Nephron progenitor cell (in vitro differentiated cells): Measurements from ENCODE around the gene HEY2.

Source experiments
- DNase-seq: peaks from one replicate; pipeline ENCODE4 v3.0.0; 2021
- H3K27ac Mint-ChIP-seq: 2 replicates; pipeline ENCODE4 v1.8.0; 2021; ENCODE audit warnings: mild to moderate bottlenecking, moderate library complexity, mixed read lengths
- H3K27me3 Mint-ChIP-seq: 2 replicates; pipeline ENCODE4 v1.8.0; 2021; ENCODE audit warnings: mild to moderate bottlenecking, low read depth, mixed read lengths; ENCODE audit not compliant: poor library complexity
- H3K36me3 Mint-ChIP-seq: 2 replicates; pipeline ENCODE4 v1.8.0; 2021; ENCODE audit warnings: low read depth, mixed read lengths
- H3K4me1 Mint-ChIP-seq: 2 replicates; pipeline ENCODE4 v1.8.0; 2021; ENCODE audit warnings: mixed read lengths
- H3K4me3 Mint-ChIP-seq: 2 replicates; pipeline ENCODE4 v1.8.0; 2021; ENCODE audit warnings: mild to moderate bottlenecking, moderate library complexity, mixed read lengths
- H3K9me3 Mint-ChIP-seq: 2 replicates; pipeline ENCODE4 v1.8.0; 2021; ENCODE audit warnings: mild to moderate bottlenecking, moderate library complexity, mixed read lengths
- CTCF ChIP-seq: fragments of 200-600 bp; sonication (generic); IDR thresholded peaks from 2 replicates; pipeline ENCODE4 v1.5.0; 2021; ENCODE audit warnings: antibody characterized with exemption

The HEY2 gene

GRCh38 chr6:125809570-125810170, 60.2 kb downstream of the HEY2 start:
- H3K36me3 Mint-ChIP-seq: no peaks in the 10 kb centered on the region
- peaks cover 35% of the 10 kb centered on the region for H3K4me1 Mint-ChIP-seq
- H3K9me3 Mint-ChIP-seq: no peaks in the 10 kb centered on the region
- no peak overlapping the region for H3K27ac Mint-ChIP-seq
- H3K27me3 Mint-ChIP-seq: peaks cover 4% of the 10 kb centered on the region
- no peak for DNase-seq
- no peak overlapping the region for H3K4me3 Mint-ChIP-seq
- TF ChIP-seq CTCF: no peak

GRCh38 chr6:125810445-125810844, 61.0 kb downstream of the HEY2 start:
- no peaks in the 10 kb centered on the region for H3K9me3 Mint-ChIP-seq
- no peaks in the 10 kb centered on the region for H3K36me3 Mint-ChIP-seq
- H3K27me3 Mint-ChIP-seq: peaks cover 4% of the 10 kb centered on the region
- no peak for DNase-seq
- no peak for TF ChIP-seq CTCF
- peaks cover 39% of the 10 kb centered on the region for H3K4me1 Mint-ChIP-seq
- H3K27ac Mint-ChIP-seq: no peak overlapping the region
- H3K4me3 Mint-ChIP-seq: no peak overlapping the region
